ENCODE results near the gene PTH1R.

GRCh38 chr3:46900356-46900755, 22.8 kb downstream of the PTH1R start:
- TF ChIP-seq CTCF (IDR thresholded peaks at IDR 0.05) (no peak), POLR2A (IDR thresholded peaks at IDR 0.05) (no peak)

Data from esophagus squamous epithelium (tissue), 4 donors.